ENCODE data around the gene CLOCK.

- TF ChIP-seq CTCF (IDR thresholded peaks at IDR 0.05) (no peak), POLR2A (IDR thresholded peaks at IDR 0.05) (no peak), POLR2AphosphoS5 (IDR thresholded peaks at IDR 0.05) (no peak)
Observed at GRCh38 chr4:55466001-55466400, 80.7 kb downstream of the CLOCK start.

Measured in prostate gland (tissue), 2 donors.